ENCODE results near the gene APBB2.

DNA sequence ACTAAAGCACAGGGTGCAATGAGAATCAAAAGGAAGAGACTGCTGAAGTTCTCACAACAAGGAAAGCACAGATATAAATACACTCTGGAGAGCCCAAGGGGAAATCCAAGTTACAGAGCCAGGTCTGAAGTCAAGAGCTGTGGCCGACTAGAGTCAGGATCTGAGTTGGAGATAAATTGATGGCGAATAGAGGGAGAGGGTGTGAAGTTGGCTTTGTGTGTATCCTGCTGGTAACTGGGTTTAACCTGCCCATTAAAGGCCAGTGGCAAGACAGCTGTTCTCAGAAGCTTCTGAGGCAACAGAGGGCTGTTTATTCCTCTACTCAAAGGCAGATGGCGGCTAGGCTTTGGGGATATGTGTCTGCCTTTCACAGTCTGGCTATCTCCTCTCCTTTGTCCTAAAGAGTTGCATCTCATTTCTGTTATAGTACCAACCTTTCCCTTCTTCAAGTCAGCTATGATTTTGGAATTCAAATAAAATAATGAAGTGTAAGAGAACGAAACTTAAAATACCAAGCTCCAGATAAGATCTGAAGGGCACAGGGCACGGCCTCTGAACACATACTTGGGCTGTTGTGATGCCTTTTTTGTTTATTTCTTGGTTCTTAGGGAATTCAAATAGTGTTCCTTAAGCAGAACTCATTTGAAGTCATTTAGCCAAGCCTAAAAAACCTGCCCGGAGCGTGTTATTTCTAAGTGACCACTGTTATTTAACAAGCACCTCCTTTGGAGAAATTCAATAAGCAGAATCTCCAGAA, 142.1 kb downstream of the APBB2 start:
- TF ChIP-seq, protein P1, sequence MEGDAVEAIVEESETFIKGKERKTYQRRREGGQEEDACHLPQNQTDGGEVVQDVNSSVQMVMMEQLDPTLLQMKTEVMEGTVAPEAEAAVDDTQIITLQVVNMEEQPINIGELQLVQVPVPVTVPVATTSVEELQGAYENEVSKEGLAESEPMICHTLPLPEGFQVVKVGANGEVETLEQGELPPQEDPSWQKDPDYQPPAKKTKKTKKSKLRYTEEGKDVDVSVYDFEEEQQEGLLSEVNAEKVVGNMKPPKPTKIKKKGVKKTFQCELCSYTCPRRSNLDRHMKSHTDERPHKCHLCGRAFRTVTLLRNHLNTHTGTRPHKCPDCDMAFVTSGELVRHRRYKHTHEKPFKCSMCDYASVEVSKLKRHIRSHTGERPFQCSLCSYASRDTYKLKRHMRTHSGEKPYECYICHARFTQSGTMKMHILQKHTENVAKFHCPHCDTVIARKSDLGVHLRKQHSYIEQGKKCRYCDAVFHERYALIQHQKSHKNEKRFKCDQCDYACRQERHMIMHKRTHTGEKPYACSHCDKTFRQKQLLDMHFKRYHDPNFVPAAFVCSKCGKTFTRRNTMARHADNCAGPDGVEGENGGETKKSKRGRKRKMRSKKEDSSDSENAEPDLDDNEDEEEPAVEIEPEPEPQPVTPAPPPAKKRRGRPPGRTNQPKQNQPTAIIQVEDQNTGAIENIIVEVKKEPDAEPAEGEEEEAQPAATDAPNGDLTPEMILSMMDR (IDR thresholded peaks at IDR 0.05), result no peak
- TF ChIP-seq POLR2A (IDR thresholded peaks at IDR 0.05), result no peak
